ENCODE data around the gene GP9.
"Not testable (repeated sequence)": the region's sequence is repeated elsewhere in the genome, so short reads cannot be mapped to it uniquely, and the experiment has no call there.

The GP9 gene

DNA sequence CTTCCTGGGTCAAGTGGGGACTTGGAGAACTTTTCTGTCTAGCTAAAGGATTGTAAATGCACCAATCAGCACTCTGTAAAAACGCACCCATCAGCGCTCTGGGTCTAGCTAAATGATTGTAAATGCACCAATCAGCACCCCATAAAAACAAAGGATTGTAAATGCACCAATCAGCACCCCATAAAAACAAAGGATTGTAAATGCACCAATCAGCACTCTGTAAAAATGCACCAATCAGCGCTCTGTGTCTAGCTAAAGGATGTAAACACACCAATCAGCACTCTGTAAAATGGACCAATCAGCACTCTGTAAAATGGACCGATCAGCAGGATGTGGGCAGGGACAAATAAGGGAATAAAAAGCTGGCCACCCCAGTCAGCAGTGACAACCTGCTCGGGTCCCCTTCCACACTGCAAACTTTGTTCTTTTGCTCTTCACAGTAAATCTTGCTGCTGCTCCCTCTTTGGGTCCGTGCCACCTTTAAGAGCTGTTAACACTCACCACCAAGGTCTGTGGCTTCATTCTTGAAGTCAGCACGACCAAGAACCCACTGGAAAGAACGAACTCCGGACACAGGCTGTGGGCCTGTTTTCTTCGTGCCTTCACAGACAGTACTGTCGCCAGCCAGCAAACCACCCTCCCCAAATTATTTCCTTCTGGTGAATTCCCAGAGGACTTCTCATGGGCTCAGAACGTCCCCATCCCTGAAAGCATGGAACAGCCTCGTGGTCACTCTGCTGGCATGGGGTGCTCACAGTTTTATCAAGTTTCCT is 8.9 kb downstream of the GP9 start:
- not testable (repeated sequence) for FAIRE-seq; DNase-seq (ENCODE audit: insufficient read length, low spot score)

DNA sequence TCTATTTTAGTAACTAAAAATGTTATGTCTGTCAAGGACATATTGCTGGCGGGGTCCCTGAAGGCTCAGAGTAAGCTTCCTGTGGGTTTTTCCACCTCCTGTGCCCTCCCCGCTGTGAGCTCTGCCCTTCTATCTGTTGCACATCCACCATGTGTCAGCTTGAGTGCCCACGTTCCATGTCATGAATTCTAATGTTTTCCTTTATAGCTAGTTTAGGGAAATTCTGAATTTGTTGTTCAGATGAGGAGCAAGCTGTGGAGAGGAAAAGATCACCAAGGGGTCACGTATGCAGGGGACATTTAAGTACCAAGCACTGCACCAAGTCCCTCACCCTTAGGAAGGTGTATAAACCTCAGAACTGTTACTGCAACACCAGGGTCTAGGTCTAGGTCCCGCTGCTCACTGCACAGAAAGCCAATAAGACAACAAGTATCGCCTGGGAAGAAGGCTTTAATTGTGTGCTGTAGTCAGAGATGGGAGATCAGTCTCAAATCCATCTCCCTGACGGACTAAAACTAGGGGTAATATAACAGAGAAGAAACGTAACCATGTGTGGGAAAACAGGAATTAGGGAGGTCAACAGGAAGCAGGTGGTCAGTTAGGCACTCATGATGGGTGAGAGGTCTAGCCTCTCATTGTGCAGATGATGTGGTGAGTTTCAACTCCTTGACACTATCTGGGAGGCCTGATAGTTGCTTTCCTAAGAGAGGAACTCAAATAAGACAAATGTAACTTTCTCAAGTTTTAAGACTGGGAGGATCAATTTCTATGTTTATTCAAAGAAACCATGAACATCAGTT is 9.7 kb downstream of the GP9 start:
- FAIRE-seq (no peak), DNase-seq (ENCODE audit: insufficient read length, low spot score) (no peak)

GRCh38 chr3:129077222-129077621 is 16.6 kb downstream of the GP9 start:
- no peak for DNase-seq (ENCODE audit: insufficient read length, low spot score)
- no peak for FAIRE-seq

GRCh38 chr3:129078510-129078909 is 17.9 kb downstream of the GP9 start:
- no peak for DNase-seq (ENCODE audit: insufficient read length, low spot score)
- FAIRE-seq: no peak

GRCh38 chr3:129081503-129081902 is 20.9 kb downstream of the GP9 start:
- no peak for DNase-seq (ENCODE audit: insufficient read length, low spot score)
- FAIRE-seq: no peak

GRCh38 chr3:129082026-129082425 is 21.4 kb downstream of the GP9 start:
- FAIRE-seq (no peak), DNase-seq (ENCODE audit: insufficient read length, low spot score) (no peak)

GRCh38 chr3:129084501-129084900 is 23.9 kb downstream of the GP9 start:
- no peak for FAIRE-seq
- DNase-seq (ENCODE audit: insufficient read length, low spot score): no peak

DNA sequence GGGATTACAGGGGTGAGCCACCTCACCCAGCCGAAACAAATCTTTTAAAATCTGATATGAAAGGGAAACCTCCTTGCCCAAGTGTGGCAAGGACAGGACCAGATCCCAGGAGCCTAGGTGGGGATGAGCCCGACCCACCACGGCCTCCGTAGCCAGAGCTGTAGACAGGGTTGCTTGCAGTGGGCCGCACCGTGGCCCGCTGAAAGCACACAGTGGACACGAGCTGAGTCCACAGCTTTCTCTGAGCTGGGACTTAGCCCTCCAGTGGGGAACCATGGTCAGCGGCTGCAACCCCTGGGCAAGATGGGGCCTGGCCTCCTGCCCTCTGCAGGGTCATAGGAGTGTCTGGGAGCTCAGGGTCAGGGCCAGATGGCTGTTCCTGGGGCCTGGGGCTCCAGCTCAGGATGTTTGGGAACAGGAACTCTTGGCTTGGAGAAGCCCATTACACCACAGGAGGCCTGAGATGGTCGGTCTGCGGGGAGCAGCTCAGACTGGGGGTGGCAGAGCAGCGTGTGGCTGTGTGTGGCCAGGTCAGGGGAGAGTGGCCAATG is 24.7 kb downstream of the GP9 start:
- DNase-seq (ENCODE audit: insufficient read length, low spot score) (no peak), FAIRE-seq (no peak)

GRCh38 chr3:129085818-129086217 is 25.2 kb downstream of the GP9 start:
- FAIRE-seq: no peak

GRCh38 chr3:129087138-129087702 is 26.6 kb downstream of the GP9 start:
- FAIRE-seq: no peak
- DNase-seq (ENCODE audit: insufficient read length, low spot score): no peak

More at GRCh38 chr3:129085818-129086217, 25.2 kb downstream of the GP9 start:
- DNase-seq (ENCODE audit: insufficient read length, low spot score): no peak

- DNase-seq (ENCODE audit: insufficient read length, low spot score): not testable (repeated sequence)
- FAIRE-seq: peak; percentile 70
These were observed 27.3 kb downstream of the GP9 start for GRCh38 chr3:129087904-129088303.

DNA sequence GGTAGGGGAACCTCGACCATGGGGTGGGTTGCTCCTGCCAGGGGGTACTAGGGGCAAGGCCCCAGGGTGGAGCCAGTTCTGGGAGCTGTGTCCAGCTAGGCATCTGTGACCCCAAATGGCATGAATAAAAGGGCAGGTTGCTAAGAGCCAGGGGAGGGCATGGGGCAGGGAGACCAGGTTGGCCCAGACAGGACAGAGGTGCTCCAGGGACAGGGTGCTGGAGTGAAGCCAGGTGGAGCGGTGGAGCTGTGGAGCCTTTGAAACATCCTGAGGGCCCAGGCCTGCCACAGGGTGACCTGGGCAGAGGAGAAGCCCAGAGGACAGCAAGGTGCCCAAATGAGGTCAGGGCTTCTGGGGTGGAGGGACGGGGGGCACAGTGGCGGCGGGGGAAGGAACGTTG is 27.7 kb downstream of the GP9 start:
- FAIRE-seq; DNase-seq (ENCODE audit: insufficient read length, low spot score): not testable (repeated sequence)

DNA sequence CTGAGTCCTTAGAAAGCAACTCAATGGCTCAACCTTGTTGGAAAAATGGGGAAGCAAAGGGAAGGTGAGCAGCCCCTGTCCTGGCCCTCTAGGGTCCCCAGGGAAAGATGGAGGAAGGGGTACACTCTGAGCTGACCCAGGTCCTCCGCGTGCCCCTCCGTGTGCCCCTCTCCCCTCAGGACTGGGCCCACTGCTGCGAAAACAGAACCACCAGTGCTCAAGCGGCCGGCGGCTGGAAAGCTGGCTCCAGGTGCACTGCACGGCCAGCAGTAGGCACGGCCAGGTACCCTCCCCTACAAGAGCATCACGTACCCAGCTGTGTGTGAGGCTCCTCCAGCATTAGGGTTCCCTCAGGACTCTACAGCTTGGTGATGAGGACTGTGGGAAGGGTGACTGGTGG is 34.7 kb downstream of the GP9 start:
- DNase-seq (ENCODE audit: insufficient read length, low spot score) (no peak), FAIRE-seq (no peak)

DNA sequence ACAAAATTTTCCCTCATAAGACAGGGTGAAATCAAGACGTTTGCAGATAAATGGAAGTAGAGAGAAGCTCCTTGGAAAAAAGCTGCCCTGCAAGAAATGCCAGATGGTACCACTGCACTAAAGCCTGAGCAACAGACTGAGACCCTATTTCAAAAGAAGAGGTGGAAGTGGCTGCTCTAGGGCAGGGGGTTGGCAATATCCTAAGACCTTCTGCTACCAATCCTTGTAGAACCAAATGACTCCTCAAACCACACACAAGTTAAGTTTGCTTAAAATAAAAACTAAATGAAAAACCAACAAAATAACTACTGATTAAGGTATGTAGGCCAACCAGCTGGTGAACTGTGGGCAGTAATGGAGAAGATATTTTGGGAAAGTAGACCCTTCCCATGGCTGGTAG is 39.7 kb downstream of the GP9 start:
- FAIRE-seq (no peak), DNase-seq (ENCODE audit: insufficient read length, low spot score) (no peak)

- DNase-seq (ENCODE audit: insufficient read length, low spot score) (no peak), FAIRE-seq (no peak)
These were observed 41.0 kb downstream of the GP9 start for GRCh38 chr3:129101370-129102138.

DNA sequence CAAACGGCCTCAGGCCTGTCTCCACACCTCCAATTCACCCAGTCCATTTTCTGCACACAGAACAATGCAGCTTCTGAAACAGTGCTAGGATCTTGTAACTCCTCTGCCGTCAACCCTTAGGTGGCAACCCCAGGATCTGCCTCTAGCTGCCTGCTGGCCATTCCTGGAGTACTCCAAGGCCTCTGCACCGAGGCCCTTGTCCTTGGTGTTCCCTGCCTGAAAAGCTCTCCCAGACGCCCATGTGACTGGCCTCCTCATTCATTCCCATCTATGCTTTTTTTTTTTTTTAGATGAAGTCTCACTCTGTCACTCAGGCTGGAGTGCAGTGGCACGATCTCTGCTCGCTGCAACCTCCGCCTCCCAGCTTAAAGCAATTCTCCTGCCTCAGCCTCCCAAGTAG is 42.7 kb downstream of the GP9 start:
- no peak for DNase-seq (ENCODE audit: insufficient read length, low spot score)
- no peak for FAIRE-seq

GRCh38 chr3:129104051-129104450 is 43.5 kb downstream of the GP9 start:
- DNase-seq (ENCODE audit: insufficient read length, low spot score) (no peak), FAIRE-seq (no peak)

DNA sequence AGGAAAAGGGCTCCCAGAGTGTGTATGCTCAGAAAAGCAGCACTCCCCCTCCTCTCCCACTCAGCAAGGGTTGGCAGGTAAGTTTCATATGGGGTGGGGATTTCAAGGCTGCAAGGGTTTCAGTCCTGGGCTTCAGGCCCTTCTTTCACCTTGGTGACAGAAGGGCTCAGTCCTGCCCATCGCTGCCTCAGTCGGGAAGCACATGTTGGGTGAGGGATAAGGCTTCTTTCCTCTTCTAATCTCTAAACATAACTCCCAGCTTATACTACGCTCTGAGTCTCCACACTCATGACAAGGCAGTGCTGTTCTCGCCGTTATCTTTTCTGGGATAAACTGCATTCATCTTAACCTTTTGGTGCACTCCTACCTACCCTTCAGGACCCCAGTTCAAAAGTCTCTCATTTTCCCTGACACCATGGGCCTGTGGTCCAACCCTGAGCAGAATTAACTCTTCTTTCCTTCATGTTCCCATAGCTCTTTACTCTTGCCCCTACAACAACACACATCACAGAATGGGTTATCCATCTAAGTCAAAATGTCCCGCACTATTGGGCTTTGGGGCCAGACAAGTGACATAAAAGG is 44.0 kb downstream of the GP9 start:
- no peak for FAIRE-seq

GRCh38 chr3:129105862-129106261 is 45.3 kb downstream of the GP9 start:
- FAIRE-seq (no peak), DNase-seq (ENCODE audit: insufficient read length, low spot score) (no peak)

More for the DNA sequence above, 44.0 kb downstream of the GP9 start:
- DNase-seq (ENCODE audit: insufficient read length, low spot score): no peak

DNA sequence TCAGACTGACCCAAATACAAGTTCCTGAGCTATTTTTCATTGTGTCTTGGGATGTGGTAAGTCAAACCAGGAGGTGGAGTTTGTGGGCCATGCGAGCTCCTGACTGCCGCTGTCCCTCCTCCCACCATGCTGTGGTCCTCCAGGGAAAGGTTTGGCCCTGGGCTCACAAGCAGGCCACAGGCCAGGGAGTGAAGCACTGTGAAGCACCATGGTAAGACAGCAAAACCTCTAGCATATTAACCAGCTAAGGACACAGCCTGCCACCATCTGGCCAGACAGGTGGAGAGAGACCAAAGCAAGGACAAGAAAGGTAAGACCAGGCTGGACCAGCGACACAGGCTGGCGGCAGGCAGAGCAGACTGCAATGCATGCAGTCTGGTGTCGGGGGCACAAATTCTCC is 45.7 kb downstream of the GP9 start:
- no peak for FAIRE-seq
- DNase-seq (ENCODE audit: insufficient read length, low spot score): no peak

Data from GM19239 (cell line).